Measurements from ENCODE around the gene MBL2.

The MBL2 gene

DNA sequence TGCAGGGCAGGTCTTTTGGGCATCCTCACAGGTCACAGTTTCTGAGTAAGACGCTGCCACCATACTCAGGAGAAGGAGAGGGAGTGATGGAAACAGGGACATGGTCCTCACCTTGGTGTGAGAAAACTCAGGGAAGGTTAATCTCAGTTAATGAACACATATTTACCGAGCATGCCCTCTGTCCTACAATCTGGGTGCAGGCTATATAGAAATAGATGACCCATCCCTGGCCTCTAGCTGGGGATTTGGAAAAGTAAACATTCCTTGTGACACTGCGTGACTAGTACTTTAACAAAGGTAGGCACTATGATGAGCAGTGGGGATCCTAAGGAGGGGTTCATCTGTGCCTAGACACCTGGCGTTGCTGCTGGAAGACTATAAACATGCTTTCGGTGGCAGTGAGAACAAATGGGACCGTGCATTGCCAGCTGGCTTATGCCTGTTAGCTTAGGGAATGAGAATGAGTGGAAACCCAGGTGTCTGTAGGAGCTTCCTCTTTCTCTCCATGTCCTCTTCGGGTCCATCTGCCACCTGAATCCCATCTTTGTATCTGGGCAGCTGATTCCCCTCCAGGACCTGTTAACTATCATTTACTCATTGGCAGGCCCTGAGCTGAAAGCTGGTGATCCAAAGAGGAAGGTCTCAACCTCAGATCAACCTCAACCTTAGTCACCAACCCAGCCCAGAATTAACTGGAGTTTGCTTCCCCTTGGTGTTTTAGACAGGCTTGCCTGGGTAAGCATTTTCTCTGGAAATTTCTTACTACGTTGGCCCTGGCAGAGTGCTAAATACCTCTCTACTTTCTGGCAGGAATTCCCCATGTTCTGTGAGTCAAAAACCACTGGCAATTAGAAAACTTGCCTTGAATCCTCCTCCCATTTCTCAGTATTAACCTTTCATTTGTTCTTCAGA lies 794 bp downstream of the MBL2 start:
- FAIRE-seq = no peak

DNA sequence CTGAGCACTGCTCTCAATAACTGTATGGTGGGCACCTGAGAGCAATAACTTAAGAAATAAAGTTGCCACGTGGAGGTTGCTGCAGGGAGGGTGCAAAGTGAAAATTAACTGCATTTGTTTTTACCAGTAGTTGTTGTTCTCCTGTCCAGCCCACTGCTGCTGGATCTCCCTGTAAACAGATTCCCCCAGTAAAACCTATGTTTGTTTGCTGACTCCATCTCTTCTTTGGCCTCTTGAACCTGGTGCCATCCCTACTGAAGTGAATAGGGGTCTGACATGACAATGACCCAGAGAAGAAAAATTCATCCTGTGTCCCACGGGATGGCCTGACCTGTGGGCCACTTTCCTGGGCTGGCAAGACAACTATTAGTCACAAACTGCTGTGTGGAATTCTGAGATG lies 1.7 kb downstream of the MBL2 start:
- FAIRE-seq = no peak

DNA sequence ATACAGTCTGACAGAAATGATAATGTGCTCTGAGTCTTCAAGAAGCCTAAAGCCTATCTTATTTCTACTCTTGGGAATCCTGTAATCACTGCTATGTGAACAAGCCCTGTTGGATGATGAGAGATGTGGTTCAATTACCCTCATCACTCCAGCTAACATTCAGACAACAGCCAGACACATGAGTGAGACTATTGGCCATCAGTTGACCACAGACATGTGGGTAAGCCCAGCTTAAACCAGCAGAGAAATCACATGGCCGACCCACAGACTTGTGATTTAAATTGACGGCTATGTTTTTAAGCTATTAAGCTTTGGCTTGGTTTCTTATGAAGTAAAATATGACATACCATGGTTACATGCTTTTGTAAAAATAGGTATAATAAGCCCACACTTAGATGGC lies 2.6 kb downstream of the MBL2 start:
- no peak for FAIRE-seq

DNA sequence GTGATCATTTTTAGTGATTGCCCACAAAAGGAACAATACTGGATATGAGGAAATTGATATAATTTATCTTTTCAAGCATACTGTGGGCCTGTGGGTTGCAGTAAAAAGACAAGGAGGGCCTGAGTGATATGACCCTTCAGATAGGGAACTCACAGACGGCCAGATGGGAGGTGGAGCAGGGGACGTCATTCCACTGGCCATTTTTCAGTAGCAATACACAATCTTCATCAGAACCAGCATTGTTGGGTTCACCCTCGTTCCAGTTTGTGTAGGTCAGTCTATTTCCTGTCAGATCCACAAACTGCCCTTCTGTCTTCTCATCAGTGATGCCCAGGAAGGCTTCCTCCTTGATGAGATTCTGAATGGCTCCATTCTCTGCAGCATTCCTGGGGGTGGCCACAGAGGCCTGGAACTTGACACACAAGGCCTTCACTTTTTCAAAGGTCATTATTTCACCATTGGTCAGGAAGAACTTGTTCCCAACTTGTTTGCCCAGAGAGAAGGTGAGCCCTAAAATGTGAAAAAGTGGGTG lies 4.5 kb downstream of the MBL2 start:
- FAIRE-seq = no peak

DNA sequence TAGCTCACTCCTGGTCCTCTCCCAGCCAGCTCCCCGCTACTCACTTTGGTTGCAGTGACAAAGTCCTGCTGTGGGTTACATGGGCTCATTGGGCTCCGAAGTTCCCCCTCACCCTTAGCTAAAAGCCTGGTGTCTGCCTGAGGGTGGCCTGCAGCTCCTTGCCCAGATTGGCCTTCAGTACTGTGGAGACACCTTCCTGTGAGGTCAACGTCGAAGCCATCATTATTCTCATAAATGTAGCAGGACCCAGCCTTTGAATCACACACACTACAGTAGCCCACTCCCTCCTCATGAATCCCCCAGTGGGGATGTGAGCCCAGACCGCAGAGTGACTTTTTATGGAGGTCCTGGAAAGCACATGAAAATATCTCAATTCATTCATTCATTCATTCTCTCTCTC lies 10.5 kb downstream of the MBL2 start:
- FAIRE-seq = no peak

DNA sequence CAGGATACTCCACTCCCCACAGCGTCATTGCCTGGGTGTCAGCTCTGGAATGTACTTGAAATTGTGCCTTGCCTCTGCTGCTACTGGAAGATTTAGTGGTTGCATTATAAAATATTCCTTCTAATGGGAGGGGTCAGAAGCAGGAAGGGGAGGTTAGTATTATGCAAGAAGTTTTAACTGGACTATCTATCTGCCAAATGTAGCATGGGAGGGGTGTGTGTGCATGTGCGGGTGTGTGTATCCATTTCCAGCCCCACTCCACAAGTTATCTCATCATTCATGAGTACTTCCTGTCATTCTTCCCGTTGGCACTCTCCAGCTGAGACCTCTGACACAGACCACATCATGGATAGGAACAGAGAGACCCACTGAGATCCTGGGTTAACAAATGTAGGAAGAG lies 13.4 kb downstream of the MBL2 start:
- no peak for FAIRE-seq

DNA sequence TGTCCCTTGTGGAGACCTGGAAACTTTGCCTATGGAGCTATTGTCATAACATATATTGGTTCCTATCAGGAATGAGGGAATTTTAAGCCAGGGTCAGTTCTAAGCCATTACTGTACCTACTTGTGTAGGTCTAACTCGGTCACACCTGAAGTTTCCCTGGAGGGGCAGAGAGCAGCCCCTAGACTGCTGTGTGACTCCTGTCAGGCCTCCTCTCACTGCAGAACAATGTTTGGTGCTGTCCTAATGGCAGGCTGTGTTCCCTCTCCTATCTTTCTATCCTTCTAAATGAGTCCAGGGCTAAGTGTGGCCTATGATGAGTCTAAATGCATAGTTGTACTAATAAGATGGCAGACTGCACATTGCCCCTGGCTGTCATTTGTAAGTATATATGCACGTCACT lies 14.2 kb downstream of the MBL2 start:
- no peak for FAIRE-seq

DNA sequence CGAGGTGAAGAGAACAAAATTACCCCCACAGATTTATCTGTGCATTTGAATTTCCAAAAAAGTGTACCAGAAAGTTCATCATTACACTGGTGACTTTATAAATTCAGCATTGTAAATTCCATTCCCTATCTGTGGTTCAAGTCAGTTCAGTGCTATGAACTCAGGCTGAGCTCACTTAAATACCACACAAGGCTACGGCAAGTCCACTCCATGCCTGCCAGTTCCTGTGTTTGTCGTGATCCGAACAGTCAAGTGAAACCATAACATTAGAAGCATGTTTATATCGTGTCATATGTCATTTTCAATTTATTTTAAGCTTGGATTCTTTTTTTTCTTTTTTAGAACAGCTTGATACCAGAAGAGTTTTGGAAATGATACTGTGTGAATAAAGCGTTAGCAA lies 14.8 kb downstream of the MBL2 start:
- FAIRE-seq = no peak

DNA sequence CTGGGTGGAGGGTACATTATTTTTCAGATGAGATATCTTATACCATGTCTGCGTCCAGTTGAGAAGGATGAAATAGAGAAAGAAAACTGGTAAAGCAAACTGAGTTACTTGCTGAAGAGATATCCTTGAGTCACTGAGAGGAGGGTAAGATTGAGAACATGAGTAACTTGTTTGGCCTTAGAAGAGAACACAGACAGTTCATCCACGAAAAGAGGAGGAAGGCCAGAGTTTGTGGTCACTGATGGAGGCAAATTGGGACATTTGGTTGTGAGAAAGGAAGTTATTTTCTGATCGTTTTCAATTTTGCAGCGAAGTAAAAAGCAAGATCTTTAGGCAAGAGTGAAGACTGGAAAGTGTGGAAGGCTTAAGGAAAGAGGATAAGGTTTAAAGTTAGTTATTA lies 15.6 kb downstream of the MBL2 start:
- no peak for FAIRE-seq

DNA sequence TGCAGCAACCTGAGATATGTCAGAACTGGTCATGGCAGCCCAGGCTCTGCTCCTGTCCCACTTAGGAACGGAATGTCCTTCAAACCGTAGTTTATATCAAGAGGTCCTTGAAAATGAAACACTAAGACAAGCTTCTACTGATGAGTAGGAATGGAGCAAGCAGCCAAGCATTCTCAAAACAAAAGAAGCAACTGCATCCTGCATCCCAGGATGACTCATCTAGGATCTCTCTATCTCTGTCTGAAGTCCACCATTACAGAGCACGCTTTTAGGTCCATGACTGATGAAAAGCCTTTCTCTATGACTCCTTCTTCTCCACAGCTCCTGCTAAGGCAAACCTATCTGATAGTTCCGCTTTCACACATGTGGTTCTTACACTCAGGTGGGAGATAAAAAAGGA lies 16.3 kb downstream of the MBL2 start:
- no peak for FAIRE-seq

DNA sequence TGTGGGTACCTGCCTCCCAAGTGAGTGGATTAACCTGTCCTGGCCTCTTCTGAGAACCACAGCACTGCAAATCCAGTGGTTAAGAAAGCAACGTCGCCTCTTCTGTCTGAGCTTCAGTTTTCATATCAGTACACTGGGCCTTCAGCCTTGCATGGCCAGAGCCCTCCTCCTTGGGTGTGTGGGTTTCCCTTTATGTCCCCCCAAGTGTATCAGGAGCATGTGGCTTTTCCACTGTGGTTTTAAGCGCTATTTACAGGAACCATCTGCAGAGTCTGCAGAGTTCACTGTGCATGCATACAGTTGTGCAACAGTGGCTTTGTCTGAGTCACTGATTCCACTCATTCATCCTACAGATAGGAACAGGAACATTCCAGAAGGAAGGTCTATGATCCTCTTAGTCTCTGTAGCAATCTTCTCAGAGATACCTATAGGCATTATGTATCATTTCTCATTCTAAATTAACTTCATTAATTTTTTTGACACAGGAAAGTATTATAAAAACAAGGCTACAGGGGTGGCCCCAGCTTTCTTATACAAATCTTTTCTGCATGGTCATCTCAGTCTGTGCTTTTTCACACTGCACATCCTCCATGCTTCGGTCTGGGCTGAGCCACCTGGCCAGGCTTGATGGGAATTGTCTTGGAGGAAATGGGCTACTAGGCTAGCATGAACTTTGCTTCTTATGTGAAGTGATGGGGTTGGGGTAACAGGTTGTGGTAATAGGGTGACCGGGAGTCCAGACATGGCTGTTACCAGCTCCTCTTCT lies 17.1 kb downstream of the MBL2 start:
- no peak for FAIRE-seq

DNA sequence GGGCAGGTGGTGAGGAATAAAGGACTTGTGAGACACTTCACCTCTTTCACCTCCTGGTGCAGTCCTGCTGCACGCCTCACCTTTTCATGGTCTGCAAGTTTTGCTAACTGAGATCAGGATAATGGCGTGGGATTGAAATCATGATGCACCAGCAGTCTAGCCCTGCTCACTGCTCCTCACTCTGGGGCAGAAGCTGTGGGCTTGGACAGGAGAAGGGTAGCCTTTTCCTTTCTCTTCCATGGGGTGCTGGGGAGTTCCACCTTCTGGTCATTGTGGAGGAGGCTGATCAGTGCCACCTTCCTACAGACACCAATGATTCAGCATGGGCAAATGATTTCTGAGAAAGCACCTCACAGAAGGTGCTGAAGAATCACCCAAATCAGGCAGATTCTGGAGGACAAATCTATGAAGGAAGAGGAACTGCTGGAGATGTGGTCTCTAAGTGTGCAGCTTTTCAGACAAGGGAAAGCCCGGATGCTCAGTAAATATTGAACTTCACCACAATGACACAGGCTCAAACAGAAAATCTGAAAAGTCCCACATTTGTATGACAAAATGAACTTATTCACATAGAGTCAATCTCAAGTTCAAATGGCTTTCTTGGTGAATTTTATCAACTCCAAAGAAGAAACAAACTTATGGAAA lies 19.7 kb downstream of the MBL2 start:
- FAIRE-seq = no peak

DNA sequence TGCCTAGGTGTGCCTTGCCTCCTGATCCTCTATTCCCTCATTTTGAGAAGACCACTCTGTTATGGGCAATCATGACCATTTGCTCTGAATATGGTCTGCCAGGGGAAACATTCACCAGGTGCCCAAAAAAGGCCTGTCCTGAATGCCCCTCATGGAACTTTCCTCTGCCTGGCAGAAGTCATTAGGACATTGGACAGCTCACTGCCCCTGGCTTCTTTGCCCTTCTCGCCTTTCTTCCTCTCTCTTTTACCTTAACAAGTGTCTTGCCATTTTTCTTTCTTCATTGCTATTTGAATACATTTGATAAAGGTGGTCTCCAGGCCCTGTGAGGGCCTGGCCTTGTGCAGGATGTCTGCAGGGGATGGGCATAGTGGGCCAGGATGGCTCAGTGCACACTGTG lies 20.3 kb downstream of the MBL2 start:
- FAIRE-seq = no peak

DNA sequence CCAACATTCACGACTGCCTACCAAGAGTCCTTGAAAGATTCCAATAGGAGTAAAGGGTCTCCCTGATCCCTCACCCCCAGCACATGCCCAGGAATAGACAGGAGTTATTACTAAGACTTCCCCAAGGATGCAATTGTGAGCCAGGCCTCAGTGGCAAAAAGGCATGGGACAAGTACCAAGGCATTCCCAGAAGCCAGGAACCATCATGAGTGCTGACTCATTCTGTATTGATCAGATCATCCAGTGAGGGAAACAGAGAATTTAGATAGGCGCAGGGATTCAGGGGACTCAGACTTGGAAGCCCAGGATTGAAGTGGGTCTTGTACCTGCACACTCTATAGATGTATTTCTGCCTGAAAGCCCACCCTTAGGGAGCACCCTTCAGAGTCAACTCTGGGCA lies 21.2 kb downstream of the MBL2 start:
- FAIRE-seq = no peak

DNA sequence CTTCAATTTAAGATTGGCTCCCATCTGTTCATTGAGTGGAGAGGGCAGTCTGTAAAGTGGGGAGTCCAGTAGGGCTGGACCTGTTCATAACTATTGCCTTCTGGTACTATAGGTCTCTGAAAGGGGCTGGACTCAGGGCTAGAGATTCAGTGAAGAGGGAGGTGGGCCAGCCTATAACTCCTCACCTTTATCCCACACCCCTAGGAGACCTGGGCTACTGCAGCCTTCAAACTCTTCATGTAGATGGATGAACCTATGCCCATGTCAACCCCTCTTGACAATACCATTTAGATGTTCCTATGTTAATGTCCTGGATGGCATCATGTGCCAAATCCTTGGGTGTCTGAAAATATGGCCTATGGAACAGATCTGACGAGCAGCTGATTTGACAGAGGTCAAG lies 22.0 kb downstream of the MBL2 start:
- no peak for FAIRE-seq

DNA sequence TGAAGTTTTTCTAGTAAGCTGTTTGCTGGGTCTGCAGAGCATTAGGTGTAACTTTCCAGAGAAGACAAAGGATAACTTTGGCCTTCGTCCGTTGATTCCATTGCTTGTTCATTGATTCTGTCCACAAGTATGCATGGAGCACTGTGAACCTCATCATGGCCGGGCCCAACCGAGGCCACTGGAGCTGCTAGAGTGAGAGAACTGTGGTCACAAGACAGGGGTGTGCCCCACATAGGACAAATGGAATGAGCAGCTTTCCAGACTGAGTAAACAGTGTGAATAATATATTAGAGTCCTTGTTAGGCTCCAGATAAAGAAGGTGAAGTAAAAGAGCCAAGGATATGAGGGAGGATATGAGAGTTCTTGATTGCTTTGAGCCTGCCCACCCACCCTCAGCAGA lies 24.9 kb downstream of the MBL2 start:
- FAIRE-seq = no peak

DNA sequence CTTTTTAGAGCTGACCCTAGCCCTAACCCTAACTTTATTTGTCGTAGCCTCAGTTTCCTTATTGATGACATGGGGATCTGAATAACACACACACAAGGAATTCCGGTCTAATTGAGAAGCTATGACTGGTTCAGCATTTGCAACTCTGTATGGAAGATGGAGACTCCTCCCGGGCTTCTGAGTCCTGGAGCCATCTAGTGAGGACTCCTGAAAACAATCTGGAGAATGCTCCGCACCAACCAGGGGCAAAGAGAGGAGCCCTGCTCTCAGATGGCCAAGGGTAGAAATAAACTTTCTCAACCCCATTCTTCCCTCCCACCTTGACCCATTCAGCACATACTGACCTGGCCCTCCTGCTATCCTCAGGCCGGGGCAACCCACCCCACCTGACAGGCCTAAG lies 26.4 kb downstream of the MBL2 start:
- no peak for FAIRE-seq

DNA sequence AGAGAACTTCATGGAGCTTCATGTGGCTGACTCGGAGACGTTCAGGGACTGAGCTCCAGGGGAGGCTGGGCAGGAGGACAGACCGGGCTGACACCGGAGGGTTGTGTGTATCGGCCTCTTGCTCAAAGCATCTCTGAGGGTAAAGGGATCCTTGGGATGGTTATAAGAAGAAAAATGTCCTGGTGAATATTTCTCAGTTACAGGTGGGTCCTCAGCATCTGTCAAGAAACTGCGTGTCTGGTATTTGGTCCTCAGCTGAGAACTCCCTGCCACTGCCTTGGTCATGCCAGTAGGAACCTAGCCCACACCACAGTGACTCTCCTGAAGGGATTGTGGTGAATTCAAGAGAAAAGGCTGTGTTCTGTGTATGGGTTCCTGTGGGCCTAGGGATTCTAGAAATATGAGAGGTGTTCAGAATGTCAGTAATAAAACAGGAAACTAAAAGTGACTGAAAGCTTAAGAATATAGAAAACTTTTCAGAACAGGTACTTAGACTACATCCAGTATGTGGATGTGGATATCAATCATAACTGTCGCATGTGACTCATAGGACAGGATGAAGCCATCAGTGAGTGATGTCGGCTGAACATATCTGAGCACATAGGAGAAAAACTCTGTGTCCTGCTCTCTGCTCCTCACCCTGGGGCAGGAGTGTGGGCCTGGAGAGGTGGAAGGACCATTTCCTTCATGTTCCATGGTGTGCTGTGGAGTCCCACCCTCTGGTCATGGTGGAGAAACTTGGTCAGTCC lies 28.4 kb downstream of the MBL2 start:
- no peak for FAIRE-seq

DNA sequence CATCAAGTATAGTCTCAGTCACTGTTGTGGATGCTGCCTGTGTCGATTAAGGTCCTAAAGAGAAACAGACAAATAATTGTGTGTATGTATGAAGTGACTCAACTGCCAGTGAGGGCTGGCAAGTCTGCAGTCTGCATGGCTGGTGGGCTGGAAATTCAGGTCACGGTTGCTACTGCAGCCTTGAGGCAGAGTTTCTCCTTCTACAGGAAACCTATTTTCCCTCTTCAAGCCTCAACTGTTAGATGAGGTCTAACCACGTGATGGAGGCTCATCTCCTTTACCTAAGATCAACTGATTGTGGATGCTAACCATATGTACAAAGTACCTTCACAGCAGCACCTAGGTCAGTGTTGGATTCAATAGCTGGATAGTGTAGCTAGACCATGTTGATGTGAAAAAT lies 29.9 kb downstream of the MBL2 start:
- FAIRE-seq = no peak

DNA sequence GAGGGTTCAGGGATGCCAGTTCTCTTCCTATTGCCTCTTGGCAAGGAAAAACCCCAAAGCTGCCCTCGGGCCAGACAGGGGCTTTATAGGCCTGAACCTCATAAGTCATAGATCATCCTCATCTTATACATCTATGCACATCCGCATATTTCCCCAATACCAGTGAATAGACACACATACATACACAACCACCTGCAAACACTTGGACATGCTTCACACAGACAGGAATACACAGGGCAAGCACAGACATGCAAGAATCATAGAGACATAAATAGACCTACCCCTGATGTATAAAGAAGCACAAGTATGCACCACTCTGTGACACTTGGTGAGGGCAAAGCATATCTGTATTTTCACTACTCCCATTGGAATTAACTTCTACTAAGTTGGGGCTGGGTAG lies 30.7 kb downstream of the MBL2 start:
- FAIRE-seq = no peak

DNA sequence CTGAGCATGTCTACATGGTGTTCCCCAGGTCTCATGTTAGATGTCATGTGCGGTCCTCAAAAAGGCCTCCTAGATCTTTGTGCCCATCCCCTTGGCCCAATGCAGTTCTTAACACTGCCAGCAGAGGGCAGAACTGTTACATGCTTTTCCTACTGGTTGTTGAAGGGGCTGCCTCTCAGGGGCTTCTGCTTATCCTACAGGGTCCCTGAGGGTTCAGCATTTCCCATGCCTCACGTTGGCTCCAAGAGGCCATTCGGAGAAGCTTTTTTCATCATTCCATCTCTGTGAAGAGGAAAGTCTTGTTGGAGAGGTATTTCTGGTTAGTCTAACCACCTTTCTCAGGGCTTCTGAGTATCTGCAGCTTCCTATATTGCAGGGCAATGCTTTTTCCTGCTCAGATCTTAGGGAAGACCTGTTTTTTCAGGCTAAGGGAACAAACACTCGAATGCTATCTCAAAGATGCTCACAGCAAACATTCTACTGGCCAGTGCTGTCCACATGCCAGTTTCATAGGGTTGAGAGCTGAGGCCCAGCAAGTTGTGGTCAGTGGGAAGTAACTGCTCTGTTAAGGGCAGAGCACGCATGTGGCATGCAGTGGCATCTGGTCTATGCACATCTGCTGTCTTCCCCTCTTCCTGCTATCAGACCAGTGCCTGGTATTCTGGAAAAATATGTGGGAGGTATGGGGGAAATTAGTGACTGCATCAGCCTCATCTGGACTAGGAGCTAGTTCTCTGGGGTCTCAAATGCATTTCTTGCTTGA lies 31.5 kb downstream of the MBL2 start:
- no peak for FAIRE-seq

DNA sequence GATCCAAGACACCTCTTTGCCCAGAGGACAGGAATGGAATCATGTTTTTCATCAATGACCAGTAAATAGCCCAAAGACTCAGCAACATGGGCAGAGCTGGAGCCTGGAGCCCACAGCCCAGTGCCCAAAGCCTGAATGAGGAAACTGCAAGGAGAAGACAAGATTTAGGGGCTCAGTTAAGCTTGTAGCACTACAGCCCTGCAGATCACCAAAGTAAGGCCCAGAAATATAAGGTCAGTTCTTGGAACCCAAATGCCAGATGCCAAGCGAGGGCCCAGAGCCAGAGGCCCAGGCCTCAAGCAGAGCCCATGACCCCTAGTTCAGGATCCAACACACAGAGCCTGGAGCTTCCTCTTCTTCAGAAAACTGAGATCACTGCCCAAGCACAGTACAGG lies 32.4 kb downstream of the MBL2 start:
- no peak for FAIRE-seq

Measured in colon (tissue), 2 donors.